Measurements from ENCODE around the gene SEC16A.

The SEC16A gene

DNA sequence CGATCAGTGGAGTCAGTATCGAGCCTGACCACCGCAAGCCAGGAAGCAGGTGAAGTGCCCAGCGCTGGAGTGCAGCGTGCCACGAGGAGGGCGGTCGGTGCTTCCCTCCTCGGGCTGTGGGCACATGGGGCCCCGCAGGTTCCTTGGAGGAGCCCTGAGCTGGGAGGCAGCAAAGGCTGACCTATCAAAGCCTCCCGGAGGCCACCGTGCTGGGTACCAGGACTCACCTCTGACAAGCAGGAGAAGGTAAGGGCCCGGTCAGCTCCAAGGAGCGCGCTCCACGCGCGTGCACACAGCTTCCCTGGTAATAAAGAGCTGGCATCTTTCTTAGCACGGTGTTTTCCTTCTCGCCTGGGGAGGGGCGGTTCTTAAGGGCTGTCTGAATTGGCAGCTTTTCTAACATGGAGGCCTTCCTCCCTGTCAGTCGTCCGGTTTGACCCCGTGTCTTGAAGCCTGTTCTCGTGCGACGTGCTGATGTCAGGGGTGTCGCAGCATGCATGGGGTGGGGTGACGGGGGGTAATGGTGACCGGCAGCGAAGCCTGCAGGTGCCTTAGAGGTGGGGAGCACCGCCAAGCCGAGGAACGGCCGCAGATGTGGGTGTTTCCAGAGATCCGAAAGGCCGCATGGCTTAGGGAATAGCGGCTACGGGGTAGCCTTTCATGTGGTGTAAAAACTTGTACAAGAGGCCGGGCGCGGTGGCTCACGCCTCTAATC, 59.3 kb downstream of the SEC16A start:
- no peaks in the 10 kb centered on the region for H3K9me3 ChIP-seq (replicated peaks in 1 of 11)
- no peak for TF ChIP-seq Cebpa-rat (IDR thresholded peaks at IDR 0.05)
- no peak overlapping the region for H3K4me3 ChIP-seq
- H3K27me3 ChIP-seq, result no peaks in the 10 kb centered on the region
- H3K4me1 ChIP-seq, result peaks cover 18 to 25% (median 22%) of the 10 kb centered on the region in 10 experiments
- peaks cover 72 to 98% (median 93%) of the 10 kb centered on the region in 11 experiments for H3K36me3 ChIP-seq
- H3K9ac ChIP-seq, result no peak overlapping the region
- H3K27ac ChIP-seq, result no peak overlapping the region
- peaks cover 0 to 92% (median 68%) of the 10 kb centered on the region in 11 experiments; a peak in 18 of 22 replicates for H4K20me1 ChIP-seq
- no peak overlapping the region for H3K4me2 ChIP-seq

DNA sequence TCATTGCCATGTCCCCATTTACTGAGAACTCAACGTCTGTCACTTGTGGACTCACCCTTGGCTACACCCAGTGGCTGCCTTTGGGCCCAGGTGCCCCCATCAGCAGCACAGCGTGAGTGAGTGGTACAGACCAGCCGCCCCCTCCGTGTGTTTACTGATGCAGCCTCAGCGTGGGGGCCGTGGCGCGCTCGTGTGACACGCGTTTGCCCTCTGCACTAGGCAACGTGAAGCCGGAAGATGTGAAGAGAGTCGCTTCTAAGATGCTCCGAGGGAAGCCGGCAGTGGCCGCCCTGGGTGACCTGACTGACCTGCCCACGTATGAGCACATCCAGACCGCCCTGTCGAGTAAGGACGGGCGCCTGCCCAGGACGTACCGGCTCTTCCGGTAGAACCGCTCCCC, 60.0 kb downstream of the SEC16A start:
- Histone ChIP-seq H3K9me3 (replicated peaks in 1 of 11) (no peaks in the 10 kb centered on the region), H3K27ac (peak overlapping the region in 1 of 11 experiments; percentile 60; a peak in 1 of 22 replicates), H3K27me3 (no peaks in the 10 kb centered on the region), H3K4me2 (no peak overlapping the region), H3K9ac (no peak overlapping the region), H3K36me3 (peaks cover 78 to 98% (median 93%) of the 10 kb centered on the region in 11 experiments), H3K4me1 (peaks cover 18 to 25% (median 22%) of the 10 kb centered on the region in 10 experiments), H3K4me3 (no peak overlapping the region), H4K20me1 (peaks cover 0 to 98% (median 75%) of the 10 kb centered on the region in 11 experiments; a peak in 18 of 22 replicates)
- TF ChIP-seq Cebpa-rat (IDR thresholded peaks at IDR 0.05), result no peak

DNA sequence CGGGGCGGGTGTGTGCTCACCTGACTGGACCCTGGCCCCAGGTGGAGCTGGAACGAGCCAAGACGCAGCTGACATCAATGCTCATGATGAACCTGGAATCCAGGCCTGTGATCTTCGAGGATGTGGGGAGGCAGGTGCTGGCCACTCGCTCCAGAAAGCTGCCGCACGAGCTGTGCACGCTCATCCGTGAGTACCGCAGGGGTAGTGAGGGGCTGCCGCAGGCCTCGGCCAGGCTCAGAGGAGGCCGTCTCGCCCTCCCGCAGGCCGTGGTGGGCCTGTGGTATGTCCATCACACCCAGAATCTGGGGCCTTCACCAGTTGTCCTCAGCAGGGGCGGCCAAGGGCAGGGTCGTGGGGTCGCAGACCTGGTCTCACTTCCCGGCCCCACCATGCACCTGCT, 61.0 kb downstream of the SEC16A start:
- no peak for TF ChIP-seq Cebpa-rat (IDR thresholded peaks at IDR 0.05)
- peaks cover 86 to 98% (median 95%) of the 10 kb centered on the region in 11 experiments for H3K36me3 ChIP-seq
- H4K20me1 ChIP-seq, result peaks cover 0 to 95% (median 73%) of the 10 kb centered on the region in 11 experiments; a peak in 18 of 22 replicates
- H3K4me3 ChIP-seq, result no peak overlapping the region; a peak in 1 of 20 replicates
- peak overlapping the region in 8 of 11 experiments; percentile 27 to 73 (median 50); a peak in 14 of 22 replicates for H3K27ac ChIP-seq
- peaks cover 18 to 25% (median 22%) of the 10 kb centered on the region in 10 experiments for H3K4me1 ChIP-seq
- no peaks in the 10 kb centered on the region for H3K27me3 ChIP-seq
- peak overlapping the region; percentile 50 to 80 (median 66) for H3K4me2 ChIP-seq
- peak overlapping the region in 8 of 11 experiments; percentile 24 to 57 (median 50); a peak in 10 of 22 replicates for H3K9ac ChIP-seq
- no peaks in the 10 kb centered on the region for H3K9me3 ChIP-seq (replicated peaks in 1 of 11)

DNA sequence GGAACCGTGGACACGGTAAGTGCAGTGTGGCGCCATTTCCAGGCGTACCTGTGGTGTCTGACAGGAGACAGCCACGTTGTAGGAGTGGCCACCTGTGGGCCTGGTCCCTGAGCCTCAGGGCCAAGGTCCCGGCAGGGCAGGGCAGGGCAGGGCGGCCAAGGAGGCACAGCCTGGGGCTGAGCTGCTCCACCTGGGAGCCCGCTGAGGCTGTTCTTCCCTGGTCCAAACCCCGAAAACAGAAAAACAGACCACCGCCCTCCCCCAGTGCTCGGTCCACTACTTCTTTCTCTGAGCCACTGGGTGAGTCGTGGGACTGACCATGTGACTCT, 63.8 kb downstream of the SEC16A start:
- Histone ChIP-seq H3K27ac (no peak overlapping the region), H3K4me3 (no peak overlapping the region), H3K4me1 (peaks cover 18 to 25% (median 22%) of the 10 kb centered on the region in 10 experiments), H3K9ac (no peak overlapping the region), H3K27me3 (no peaks in the 10 kb centered on the region), H3K4me2 (no peak overlapping the region), H3K9me3 (replicated peaks in 1 of 11) (no peaks in the 10 kb centered on the region), H3K36me3 (peaks cover 95 to 98% (median 97%) of the 10 kb centered on the region in 11 experiments), H4K20me1 (peaks cover 5 to 95% (median 73%) of the 10 kb centered on the region in 11 experiments; a peak in 20 of 22 replicates)
- TF ChIP-seq Cebpa-rat (IDR thresholded peaks at IDR 0.05), result no peak

DNA sequence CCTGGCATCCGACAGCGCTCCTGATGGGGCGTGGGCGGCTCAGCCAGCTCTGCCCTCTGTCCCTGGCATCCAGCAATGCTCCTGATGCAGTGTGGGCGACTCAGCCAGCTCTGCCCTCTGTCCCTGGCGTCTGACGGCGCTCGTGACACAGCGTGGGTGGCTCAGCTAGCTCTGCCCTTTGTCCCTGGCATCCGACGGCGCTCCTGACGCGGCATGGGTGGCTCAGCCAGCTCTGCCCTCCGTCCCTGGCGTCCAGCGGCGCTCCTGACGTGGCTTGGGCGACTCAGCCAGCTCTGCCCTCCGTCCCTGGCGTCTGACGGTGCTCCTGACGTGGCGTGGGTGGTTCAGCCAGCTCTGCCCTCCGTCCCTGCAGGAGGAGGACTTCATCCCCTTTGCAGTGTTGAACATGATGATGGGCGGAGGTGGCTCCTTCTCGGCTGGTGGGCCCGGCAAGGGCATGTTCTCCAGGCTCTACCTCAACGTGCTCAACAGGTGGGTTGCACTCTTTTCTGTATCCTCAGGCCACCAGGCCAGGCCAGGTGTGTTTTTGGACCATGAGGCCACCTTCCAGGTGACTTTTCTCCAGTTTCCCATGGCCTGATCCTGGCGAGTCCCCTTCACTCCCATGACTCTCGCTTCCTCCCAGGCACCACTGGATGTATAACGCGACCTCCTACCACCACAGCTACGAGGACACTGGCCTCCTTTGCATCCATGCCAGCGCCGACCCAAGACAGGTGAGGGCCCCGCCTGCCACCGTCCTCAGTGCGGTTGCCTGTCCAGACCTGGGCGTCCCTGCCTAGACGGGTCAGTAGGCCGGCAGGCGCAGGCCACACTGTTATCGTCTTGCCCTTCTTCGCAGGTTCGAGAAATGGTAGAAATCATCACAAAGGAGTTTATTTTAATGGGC, 64.4 kb downstream of the SEC16A start:
- H3K36me3 ChIP-seq, result peaks cover 96 to 98% (median 97%) of the 10 kb centered on the region in 11 experiments
- no peak overlapping the region for H3K4me3 ChIP-seq
- peaks cover 8 to 95% (median 73%) of the 10 kb centered on the region in 11 experiments; a peak in 21 of 22 replicates for H4K20me1 ChIP-seq
- H3K27ac ChIP-seq, result no peak overlapping the region
- no peaks in the 10 kb centered on the region for H3K9me3 ChIP-seq (replicated peaks in 1 of 11)
- no peaks in the 10 kb centered on the region for H3K27me3 ChIP-seq
- no peak overlapping the region for H3K9ac ChIP-seq
- no peak for TF ChIP-seq Cebpa-rat (IDR thresholded peaks at IDR 0.05)
- H3K4me2 ChIP-seq, result no peak overlapping the region
- peaks cover 18 to 25% (median 22%) of the 10 kb centered on the region in 10 experiments for H3K4me1 ChIP-seq

DNA sequence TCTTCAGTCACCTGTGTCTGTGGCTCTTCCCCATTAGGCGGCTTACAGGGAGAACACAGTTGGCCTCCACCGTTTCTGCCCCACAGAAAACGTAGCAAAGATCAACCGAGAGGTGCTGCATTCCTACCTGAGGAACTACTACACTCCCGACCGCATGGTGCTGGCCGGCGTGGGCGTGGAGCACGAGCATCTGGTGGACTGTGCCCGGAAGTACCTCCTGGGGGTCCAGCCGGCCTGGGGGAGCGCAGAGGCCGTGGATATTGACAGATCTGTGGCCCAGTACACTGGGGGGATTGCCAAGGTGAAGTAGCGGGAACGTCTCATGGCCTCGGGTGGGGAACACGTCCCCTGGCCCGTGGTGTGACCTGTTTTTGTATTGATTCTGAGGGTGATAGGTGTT, 65.9 kb downstream of the SEC16A start:
- Histone ChIP-seq H4K20me1 (peaks cover 16 to 91% (median 72%) of the 10 kb centered on the region in 11 experiments; a peak in 21 of 22 replicates), H3K9ac (no peak overlapping the region), H3K4me3 (no peak overlapping the region), H3K9me3 (replicated peaks in 1 of 11) (no peaks in the 10 kb centered on the region), H3K27ac (no peak overlapping the region), H3K27me3 (no peaks in the 10 kb centered on the region), H3K4me2 (no peak overlapping the region), H3K36me3 (peaks cover 91 to 97% (median 96%) of the 10 kb centered on the region in 11 experiments), H3K4me1 (peaks cover 23 to 35% (median 28%) of the 10 kb centered on the region in 10 experiments)
- TF ChIP-seq Cebpa-rat (IDR thresholded peaks at IDR 0.05), result no peak

DNA sequence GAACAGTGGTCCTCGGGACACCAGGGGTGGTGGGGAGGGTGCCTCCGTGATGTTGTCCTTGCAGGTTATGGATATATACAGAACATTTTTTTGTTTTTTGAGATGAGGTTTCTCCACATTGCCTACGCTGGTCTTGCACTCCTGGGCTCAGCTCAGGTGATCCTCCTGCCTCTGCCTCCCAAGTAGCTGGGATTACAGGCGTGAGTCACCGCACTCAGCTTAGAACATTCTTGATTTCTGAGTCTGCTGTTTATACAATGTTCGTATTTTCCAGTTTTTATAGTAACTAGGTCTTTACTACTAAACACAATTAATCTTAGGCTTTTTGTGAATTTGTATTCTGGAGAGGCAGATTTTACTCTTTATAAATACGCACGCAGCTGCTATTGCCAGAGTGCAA, 66.4 kb downstream of the SEC16A start:
- Histone ChIP-seq H3K9me3 (replicated peaks in 1 of 11) (no peaks in the 10 kb centered on the region), H3K27ac (no peak overlapping the region), H3K4me3 (no peak overlapping the region), H3K4me1 (peaks cover 23 to 35% (median 28%) of the 10 kb centered on the region in 10 experiments), H3K36me3 (peaks cover 87 to 96% (median 95%) of the 10 kb centered on the region in 11 experiments), H3K9ac (no peak overlapping the region), H3K27me3 (no peaks in the 10 kb centered on the region), H4K20me1 (peaks cover 21 to 91% (median 72%) of the 10 kb centered on the region in 11 experiments; a peak in 21 of 22 replicates), H3K4me2 (no peak overlapping the region)
- no peak for TF ChIP-seq Cebpa-rat (IDR thresholded peaks at IDR 0.05)

DNA sequence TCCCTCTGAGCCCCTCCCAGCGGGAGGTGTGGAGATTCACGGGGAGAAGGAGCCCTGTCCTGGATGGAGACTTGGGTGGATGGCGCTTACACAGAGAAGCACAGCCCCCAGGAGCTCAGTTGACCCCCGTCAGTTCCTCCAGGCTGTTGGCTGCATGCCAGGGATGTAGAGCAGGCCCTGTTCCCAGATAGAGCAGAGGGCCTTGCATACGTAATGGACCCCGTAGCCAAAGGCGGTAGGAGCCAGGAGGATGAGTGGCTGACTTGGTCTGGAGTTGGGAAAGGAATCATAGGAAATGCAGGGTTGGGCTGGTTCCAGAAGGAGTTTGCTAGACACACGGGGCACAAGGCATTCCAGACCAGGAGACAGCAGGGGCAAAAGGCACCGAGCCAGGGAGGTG, 69.9 kb downstream of the SEC16A start:
- Histone ChIP-seq H3K27me3 (no peaks in the 10 kb centered on the region), H4K20me1 (peaks cover 26 to 76% (median 59%) of the 10 kb centered on the region in 11 experiments; a peak in 21 of 22 replicates), H3K4me2 (no peak overlapping the region; a peak in 1 of 22 replicates), H3K4me3 (no peak overlapping the region), H3K9ac (peak overlapping the region in 8 of 11 experiments; percentile 12 to 42 (median 28); a peak in 8 of 22 replicates), H3K4me1 (peaks cover 33 to 38% (median 36%) of the 10 kb centered on the region in 10 experiments), H3K9me3 (replicated peaks in 1 of 11) (no peaks in the 10 kb centered on the region), H3K36me3 (peaks cover 56 to 66% (median 64%) of the 10 kb centered on the region in 11 experiments), H3K27ac (no peak overlapping the region)
- no peak for TF ChIP-seq Cebpa-rat (IDR thresholded peaks at IDR 0.05)

Measured in BLaER1 treated with 17β-estradiol and CSF1 and Interleukin-3, amounts not matched to agents 10 nM and 100 nM (cell line).